Activated T-cell treated with anti-CD3 and anti-CD28 coated beads, Interleukin-2, amount 50 U/mL, for 4 hours (primary cell): ENCODE results near the gene YTHDC1. TPM values are rescaled to one million over a fixed set of nuclear protein-coding genes. Genes with fewer than 3 reads are reported as not detected.

Experiments used
- total RNA-seq, 3 donors: library from RNA; stranded (reverse); gene quantifications; one replicate each; pipeline ENCODE4 v1.2.1, GENCODE V29; 2021

YTHDC1 gene
- total RNA-seq, 3 donors from 2014 or later = 65.1 to 75.7 (median 75.6) TPM

Other genes starting within 250 kb of the YTHDC1 start
- not detected for gene TMPRSS11F, start 220.2 kb downstream of the YTHDC1 start, total RNA-seq
- not detected for gene TMPRSS11B, start 104.4 kb downstream of the YTHDC1 start, total RNA-seq
- not detected for gene TMPRSS11E, start 97.4 kb upstream of the YTHDC1 start, total RNA-seq
- gene UGT2B17, start 226.2 kb upstream of the YTHDC1 start, total RNA-seq = under 1 TPM in 1 of 3 donors, not detected in 2; 0.10 TPM